KMS-11 (cell line): Measurements from ENCODE around the gene ATG13.

Experiments used
- H2AFZ ChIP-seq: fragments of 200-600 bp; sonication (generic); 2 replicates; pipeline ENCODE4 v1.6.1; 2016; ENCODE audit warnings: antibody characterized with exemption, mixed run types, low read depth
- H3K27ac ChIP-seq: fragments of 200-600 bp; sonication (generic); 2 replicates; pipeline ENCODE4 v1.6.1; 2016; ENCODE audit warnings: mild to moderate bottlenecking, mixed run types
- H3K27me3 ChIP-seq: fragments of 200-600 bp; sonication (generic); 2 replicates; pipeline ENCODE4 v1.6.1; 2017; ENCODE audit warnings: mild to moderate bottlenecking, low read depth, mixed run types, moderate library complexity; ENCODE audit not compliant: insufficient read depth
- H3K36me3 ChIP-seq: fragments of 200-600 bp; sonication (generic); 2 replicates; pipeline ENCODE4 v1.6.1; 2017; ENCODE audit warnings: mild to moderate bottlenecking, mixed run types; ENCODE audit not compliant: insufficient read depth
- H3K4me1 ChIP-seq: fragments of 200-600 bp; sonication (generic); 2 replicates; pipeline ENCODE4 v1.6.1; 2016; ENCODE audit warnings: mild to moderate bottlenecking, low read depth, mixed run types; ENCODE audit not compliant: poor library complexity, severe bottlenecking
- H3K4me2 ChIP-seq: fragments of 200-600 bp; sonication (generic); 2 replicates; pipeline ENCODE4 v1.7.0; 2016; ENCODE audit warnings: mild to moderate bottlenecking, mixed run types
- H3K4me3 ChIP-seq: fragments of 200-600 bp; sonication (generic); IDR thresholded peaks from 2 replicates; pipeline ENCODE4 v1.6.1; 2017; ENCODE audit warnings: low read depth, low read length, mixed read lengths; ENCODE audit not compliant: insufficient read depth
- H3K79me2 ChIP-seq: fragments of 200-600 bp; sonication (generic); 2 replicates; pipeline ENCODE4 v1.6.1; 2016; ENCODE audit warnings: low read depth, mixed run types; ENCODE audit not compliant: insufficient read depth
- H3K9ac ChIP-seq: fragments of 200-600 bp; sonication (generic); 2 replicates; pipeline ENCODE4 v1.6.1; 2016; ENCODE audit warnings: mild to moderate bottlenecking, mixed run types
- H4K20me1 ChIP-seq: fragments of 200-600 bp; sonication (generic); 2 replicates; pipeline ENCODE4 v1.6.1; 2016; ENCODE audit warnings: mild to moderate bottlenecking, mixed run types; ENCODE audit not compliant: insufficient read depth
- TF ChIP-seq, protein P1 (sequence below): fragments of 200-600 bp; sonication (generic); conservative IDR thresholded peaks from 2 replicates; pipeline ENCODE4 v1.6.1; 2017; ENCODE audit warnings: low read depth, mild to moderate bottlenecking, antibody characterized with exemption, low read length, moderate library complexity, mixed read lengths

ATG13 gene

DNA sequence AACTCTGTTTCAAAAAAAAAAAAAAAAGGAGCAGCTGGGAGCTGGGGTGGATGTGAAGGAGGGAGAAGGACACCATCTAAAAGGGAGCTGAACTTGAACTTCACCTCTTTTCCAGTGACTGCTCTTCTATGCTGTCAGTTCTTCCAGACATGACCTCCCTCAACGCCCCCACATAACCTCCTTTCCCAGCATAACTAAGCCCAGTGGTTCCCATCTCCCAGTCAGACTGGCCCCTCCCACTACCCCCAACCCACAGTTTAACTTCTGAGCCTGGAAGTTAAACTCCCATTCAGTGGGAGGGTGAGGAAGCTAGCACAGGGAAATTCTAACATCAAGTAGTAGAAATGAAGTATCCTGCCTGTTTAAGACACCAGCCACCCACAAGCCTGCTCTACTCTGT is 81.2 kb downstream of the ATG13 start:
- no peak overlapping the region for H2AFZ ChIP-seq
- no peak overlapping the region for H3K27ac ChIP-seq
- peaks cover 45% of the 10 kb centered on the region for H3K79me2 ChIP-seq
- no peak overlapping the region for H3K4me3 ChIP-seq
- H3K27me3 ChIP-seq, result no peaks in the 10 kb centered on the region
- no peaks in the 10 kb centered on the region for H3K36me3 ChIP-seq
- H3K9ac ChIP-seq, result no peak overlapping the region
- TF ChIP-seq, protein P1, sequence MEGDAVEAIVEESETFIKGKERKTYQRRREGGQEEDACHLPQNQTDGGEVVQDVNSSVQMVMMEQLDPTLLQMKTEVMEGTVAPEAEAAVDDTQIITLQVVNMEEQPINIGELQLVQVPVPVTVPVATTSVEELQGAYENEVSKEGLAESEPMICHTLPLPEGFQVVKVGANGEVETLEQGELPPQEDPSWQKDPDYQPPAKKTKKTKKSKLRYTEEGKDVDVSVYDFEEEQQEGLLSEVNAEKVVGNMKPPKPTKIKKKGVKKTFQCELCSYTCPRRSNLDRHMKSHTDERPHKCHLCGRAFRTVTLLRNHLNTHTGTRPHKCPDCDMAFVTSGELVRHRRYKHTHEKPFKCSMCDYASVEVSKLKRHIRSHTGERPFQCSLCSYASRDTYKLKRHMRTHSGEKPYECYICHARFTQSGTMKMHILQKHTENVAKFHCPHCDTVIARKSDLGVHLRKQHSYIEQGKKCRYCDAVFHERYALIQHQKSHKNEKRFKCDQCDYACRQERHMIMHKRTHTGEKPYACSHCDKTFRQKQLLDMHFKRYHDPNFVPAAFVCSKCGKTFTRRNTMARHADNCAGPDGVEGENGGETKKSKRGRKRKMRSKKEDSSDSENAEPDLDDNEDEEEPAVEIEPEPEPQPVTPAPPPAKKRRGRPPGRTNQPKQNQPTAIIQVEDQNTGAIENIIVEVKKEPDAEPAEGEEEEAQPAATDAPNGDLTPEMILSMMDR, result no peak
- H3K4me2 ChIP-seq, result no peak overlapping the region
- H4K20me1 ChIP-seq, result no peaks in the 10 kb centered on the region
- H3K4me1 ChIP-seq, result peaks cover 31% of the 10 kb centered on the region

DNA sequence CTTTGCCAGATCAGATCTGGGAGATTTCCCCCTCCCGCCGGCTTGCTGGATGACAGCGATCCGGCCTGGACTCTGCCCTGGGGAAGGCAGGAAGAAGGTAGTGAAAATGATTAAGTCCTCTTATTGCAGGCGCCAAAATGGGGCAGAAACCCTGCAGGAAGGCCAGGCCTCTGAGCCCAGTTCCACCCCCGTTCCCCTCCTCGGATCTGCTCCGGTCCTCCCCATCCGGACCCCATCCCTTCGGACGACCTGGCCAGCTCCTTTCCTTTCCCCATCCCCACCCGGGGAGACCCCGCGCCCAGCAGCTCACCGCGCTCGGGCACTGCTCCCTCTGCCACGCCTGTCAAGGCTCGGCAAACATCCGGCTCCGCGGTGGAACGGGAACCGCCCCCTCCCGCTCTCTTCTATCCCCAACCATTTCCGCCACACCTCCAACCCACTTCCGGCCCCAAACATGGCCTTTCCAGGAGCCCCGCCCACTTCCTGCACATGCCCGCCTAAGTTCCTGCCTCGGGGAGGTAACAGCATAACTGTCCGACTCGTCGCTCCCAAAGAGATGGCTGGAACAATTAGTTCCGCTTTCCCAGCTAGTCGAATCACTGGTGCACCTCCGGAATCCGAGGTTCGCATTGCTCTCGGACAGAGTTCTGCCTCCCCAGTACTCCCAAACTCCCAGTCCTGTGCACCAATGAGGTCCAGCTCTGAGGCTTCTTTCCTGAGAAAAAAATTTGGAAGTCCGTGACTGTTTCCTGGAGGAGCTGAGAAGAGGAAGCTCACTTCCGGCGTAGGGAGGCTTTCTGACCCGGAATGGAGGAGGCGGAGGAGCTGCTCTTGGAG is 83.1 kb downstream of the ATG13 start, which contains the start of the genes ARHGAP1 and ZNF408:
TSS of gene ARHGAP1 (minus strand) at position 379 of the 837 bp plus-strand sequence. CDS start 4,512 bp downstream, outside the sequence.
TSS of gene ZNF408 (plus strand) at position 791 of the 837 bp plus-strand sequence. CDS start at position 808, 17 bp downstream.
- Histone ChIP-seq H3K4me2 (peak within 1 kb of the TSS; percentile 98), H3K4me1 (peaks cover 31% of the 10 kb centered on the region), H3K9ac (peak within 1 kb of the TSS; percentile 75), H2AFZ (peak within 1 kb of the TSS; percentile 76), H3K27ac (peak within 1 kb of the TSS; percentile 52), H4K20me1 (no peaks in the 10 kb centered on the region), H3K4me3 (no peak within 1 kb of the TSS), H3K27me3 (no peaks in the 10 kb centered on the region), H3K79me2 (peaks cover 45% of the 10 kb centered on the region), H3K36me3 (no peaks in the 10 kb centered on the region)
- TF ChIP-seq, protein P1, result no peak

DNA sequence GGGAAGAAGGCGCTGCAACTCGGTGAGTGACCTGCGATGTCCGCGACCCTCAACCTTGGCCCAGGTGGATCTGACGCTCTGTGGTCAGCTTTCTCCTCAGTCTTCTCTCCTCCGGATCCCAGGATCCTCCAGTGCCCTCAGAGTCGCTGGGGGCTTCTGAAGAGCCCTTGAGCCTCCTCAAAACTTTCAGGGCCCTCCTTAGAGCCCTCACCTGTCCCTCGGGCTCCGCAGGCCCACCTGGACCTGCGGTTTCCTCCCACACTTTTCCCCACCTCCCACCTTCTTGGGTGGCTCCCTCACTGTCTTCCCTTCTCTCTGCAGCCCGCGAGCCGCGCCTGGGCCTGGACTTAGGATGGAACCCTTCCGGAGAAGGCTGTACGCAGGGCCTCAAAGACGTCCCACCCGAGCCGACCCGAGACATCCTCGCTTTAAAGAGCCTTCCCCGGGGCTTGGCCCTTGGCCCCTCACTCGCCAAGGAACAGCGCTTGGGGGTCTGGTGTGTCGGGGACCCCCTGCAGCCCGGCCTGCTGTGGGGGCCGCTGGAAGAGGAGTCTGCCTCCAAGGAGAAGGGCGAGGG is 83.8 kb downstream of the ATG13 start:
- Histone ChIP-seq H3K9ac (peak overlapping the region; percentile 75), H2AFZ (peak overlapping the region; percentile 76; the same call in 1 of the 2 replicates), H3K27me3 (no peaks in the 10 kb centered on the region), H3K79me2 (peaks cover 45% of the 10 kb centered on the region), H3K4me2 (peak overlapping the region; percentile 98), H3K4me1 (peaks cover 31% of the 10 kb centered on the region), H3K27ac (peak overlapping the region; percentile 52), H4K20me1 (no peaks in the 10 kb centered on the region), H3K4me3 (no peak overlapping the region), H3K36me3 (no peaks in the 10 kb centered on the region)
- TF ChIP-seq, protein P1, result no peak

DNA sequence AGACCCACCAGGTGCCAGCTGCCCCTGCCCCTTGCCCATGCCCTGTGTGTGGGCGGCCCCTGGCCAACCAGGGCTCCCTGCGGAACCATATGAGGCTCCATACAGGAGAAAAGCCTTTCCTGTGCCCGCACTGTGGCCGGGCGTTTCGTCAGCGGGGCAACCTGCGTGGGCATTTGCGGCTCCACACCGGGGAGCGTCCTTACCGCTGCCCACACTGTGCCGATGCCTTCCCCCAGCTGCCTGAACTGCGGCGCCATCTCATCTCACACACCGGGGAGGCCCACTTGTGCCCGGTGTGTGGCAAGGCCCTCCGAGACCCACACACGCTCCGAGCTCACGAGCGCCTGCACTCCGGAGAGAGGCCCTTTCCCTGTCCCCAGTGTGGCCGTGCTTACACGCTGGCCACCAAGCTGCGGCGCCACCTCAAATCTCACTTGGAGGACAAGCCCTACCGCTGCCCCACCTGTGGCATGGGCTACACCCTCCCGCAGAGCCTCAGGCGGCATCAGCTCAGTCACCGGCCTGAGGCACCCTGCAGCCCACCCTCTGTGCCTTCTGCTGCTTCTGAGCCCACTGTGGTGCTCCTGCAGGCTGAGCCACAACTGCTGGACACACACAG is 87.8 kb downstream of the ATG13 start:
- H2AFZ ChIP-seq, result no peak overlapping the region
- peaks cover 22% of the 10 kb centered on the region for H3K79me2 ChIP-seq
- H3K9ac ChIP-seq, result no peak overlapping the region
- no peak overlapping the region for H3K4me3 ChIP-seq
- TF ChIP-seq, protein P1, result no peak
- H3K27me3 ChIP-seq, result no peaks in the 10 kb centered on the region
- H4K20me1 ChIP-seq, result no peaks in the 10 kb centered on the region
- H3K36me3 ChIP-seq, result no peaks in the 10 kb centered on the region
- no peak overlapping the region for H3K27ac ChIP-seq
- H3K4me1 ChIP-seq, result peaks cover 13% of the 10 kb centered on the region
- H3K4me2 ChIP-seq, result no peak overlapping the region
